ENCODE measurements around the gene SDF2L1. TPM values are rescaled to one million over a fixed set of nuclear protein-coding genes. Genes with fewer than 3 reads are reported as not detected.

Gene SDF2L1
- total RNA-seq, 2 experiments from 2014 or later: 60.5 to 66.8 TPM

DNA sequence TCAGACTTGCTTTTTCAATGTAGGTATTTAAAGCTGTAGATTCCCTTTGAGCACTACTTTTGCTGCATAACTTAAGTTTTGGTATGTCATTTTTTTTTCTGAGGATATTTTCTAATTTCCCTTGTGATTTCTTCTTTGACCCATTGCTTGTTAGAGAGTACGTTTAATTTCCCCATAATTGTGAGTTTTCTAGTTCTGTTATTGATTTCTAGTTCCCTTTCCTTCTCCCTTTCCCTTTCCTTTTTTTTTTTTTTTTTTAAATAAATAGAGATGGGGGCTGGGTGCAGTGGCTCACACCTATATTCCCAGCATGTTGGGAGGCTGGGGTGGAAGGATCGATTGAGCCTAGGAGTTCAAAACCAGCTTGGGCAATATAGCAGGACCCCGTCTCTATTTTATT is 43.8 kb upstream of the SDF2L1 start:
- no peak overlapping the region for H3K4me2 ChIP-seq (ENCODE audit: low read length)
- TF ChIP-seq EZH2phosphoT487 (IDR thresholded peaks at IDR 0.05; ENCODE audit: borderline replicate concordance, low read depth, low read length): no peak
- TF ChIP-seq, protein P1, sequence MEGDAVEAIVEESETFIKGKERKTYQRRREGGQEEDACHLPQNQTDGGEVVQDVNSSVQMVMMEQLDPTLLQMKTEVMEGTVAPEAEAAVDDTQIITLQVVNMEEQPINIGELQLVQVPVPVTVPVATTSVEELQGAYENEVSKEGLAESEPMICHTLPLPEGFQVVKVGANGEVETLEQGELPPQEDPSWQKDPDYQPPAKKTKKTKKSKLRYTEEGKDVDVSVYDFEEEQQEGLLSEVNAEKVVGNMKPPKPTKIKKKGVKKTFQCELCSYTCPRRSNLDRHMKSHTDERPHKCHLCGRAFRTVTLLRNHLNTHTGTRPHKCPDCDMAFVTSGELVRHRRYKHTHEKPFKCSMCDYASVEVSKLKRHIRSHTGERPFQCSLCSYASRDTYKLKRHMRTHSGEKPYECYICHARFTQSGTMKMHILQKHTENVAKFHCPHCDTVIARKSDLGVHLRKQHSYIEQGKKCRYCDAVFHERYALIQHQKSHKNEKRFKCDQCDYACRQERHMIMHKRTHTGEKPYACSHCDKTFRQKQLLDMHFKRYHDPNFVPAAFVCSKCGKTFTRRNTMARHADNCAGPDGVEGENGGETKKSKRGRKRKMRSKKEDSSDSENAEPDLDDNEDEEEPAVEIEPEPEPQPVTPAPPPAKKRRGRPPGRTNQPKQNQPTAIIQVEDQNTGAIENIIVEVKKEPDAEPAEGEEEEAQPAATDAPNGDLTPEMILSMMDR (conservative IDR thresholded peaks at IDR 0.05; ENCODE audit: low read length): no peak
- no peaks in the 10 kb centered on the region for H3K4me1 ChIP-seq (ENCODE audit: insufficient read depth, low read length, poor library complexity, severe bottlenecking)
- peaks cover 99% of the 10 kb centered on the region for H3K79me2 ChIP-seq (ENCODE audit: insufficient read depth, low read depth, low read length)
- H3K4me3 ChIP-seq (ENCODE audit: low read depth, low read length, poor library complexity, severe bottlenecking): no peak overlapping the region
- no peak overlapping the region for H3K27ac ChIP-seq (ENCODE audit: low read depth, low read length, poor library complexity, severe bottlenecking)
- BruUV-seq (replicated peaks): no TSS peak
- intact Hi-C loops (cut with micrococcal nuclease; ENCODE audit: unreplicated experiment): no loop called here
- CTCF ChIA-PET (ENCODE audit: unreplicated experiment): no interaction called here
- DNase-seq (ENCODE audit: low spot score): no peak
- peaks cover 86% of the 10 kb centered on the region for H3K36me3 ChIP-seq (ENCODE audit: insufficient read depth, low read length)
- no peak overlapping the region for H2AFZ ChIP-seq (ENCODE audit: low read length)
- no peaks in the 10 kb centered on the region for H3K9me3 ChIP-seq (ENCODE audit: low read length)
- H3K9me2 ChIP-seq (ENCODE audit: insufficient read depth, low read length): no peaks in the 10 kb centered on the region
- H4K20me1 ChIP-seq (ENCODE audit: insufficient read depth, low read length): peaks cover 4% of the 10 kb centered on the region; the same call in 1 of the 2 replicates
- POLR2A ChIA-PET: interaction anchor here (1.1 kb wide), 1 partner anchor 11 kb away, joined by 3 read pairs; no protein-coding TSS in a partner anchor

DNA sequence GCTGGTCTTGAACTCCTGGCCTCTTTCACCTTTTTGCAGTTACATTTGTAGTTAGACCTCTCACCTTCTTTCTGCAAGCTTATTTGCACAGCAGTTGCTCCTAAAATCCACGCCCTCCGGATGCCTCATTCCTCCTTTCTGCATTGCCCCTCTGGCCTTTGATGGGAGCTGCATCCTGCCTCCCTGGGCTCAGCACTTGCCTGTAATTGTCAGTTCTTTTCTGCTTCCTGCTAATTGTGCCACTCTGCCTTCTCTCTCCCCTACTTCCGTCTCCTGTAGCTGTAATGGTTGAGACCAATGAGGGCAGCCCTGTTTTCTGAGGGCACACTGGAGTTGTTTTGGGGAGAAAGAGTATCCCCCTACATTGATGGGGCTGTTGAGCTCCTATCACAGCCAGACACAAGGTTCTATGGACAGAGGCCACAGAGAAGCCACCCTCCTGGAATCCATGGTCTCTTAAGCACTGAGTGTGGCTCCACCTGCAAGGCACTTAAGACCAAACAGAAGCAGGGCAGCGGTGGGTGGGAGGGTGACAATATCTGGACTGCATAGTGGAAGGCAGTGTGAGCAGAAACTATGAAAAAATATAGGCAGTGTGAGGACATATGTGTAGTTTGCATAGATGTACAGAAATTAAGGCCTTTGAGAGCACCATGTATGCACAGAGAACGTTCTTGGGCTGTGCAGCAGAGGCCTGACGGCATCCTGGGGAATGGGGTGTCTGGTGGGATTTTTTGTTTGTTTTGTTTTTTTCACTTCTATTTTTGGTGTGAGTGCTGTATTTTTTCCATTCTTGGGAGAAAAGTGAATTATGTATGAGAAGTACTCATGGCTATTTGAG is 42.8 kb upstream of the SDF2L1 start:
- Histone ChIP-seq H3K9me3 (ENCODE audit: low read length) (no peaks in the 10 kb centered on the region), H3K4me1 (ENCODE audit: insufficient read depth, low read length, poor library complexity, severe bottlenecking) (peaks cover 8% of the 10 kb centered on the region), H4K20me1 (ENCODE audit: insufficient read depth, low read length) (peaks cover 4% of the 10 kb centered on the region; the same call in 1 of the 2 replicates), H3K9me2 (ENCODE audit: insufficient read depth, low read length) (no peaks in the 10 kb centered on the region), H3K79me2 (ENCODE audit: insufficient read depth, low read depth, low read length) (peaks cover 95% of the 10 kb centered on the region), H2AFZ (ENCODE audit: low read length) (no peak overlapping the region), H3K4me3 (ENCODE audit: low read depth, low read length, poor library complexity, severe bottlenecking) (no peak overlapping the region), H3K4me2 (ENCODE audit: low read length) (no peak overlapping the region), H3K27ac (ENCODE audit: low read depth, low read length, poor library complexity, severe bottlenecking) (no peak overlapping the region), H3K36me3 (ENCODE audit: insufficient read depth, low read length) (peaks cover 84% of the 10 kb centered on the region)
- ChIA-PET POLR2A (interaction anchor here (0.5 to 1.1 kb wide), 3 partner anchors 12 to 49 kb away, joined by 3 to 7 read pairs (median 4); partner anchors contain the start of gene SDF2L1), CTCF (ENCODE audit: unreplicated experiment) (interaction anchor here (0.7 kb wide), 1 partner anchor 10 kb away, joined by 6 read pairs; no protein-coding TSS in a partner anchor)
- DNase-seq (ENCODE audit: low spot score): no peak
- TF ChIP-seq EZH2phosphoT487 (IDR thresholded peaks at IDR 0.05; ENCODE audit: borderline replicate concordance, low read depth, low read length): no peak
- TF ChIP-seq, protein P1 (conservative IDR thresholded peaks at IDR 0.05; ENCODE audit: low read length): no peak
- no TSS peak for BruUV-seq (replicated peaks)
- intact Hi-C loops (cut with micrococcal nuclease; ENCODE audit: unreplicated experiment): no loop called here

DNA sequence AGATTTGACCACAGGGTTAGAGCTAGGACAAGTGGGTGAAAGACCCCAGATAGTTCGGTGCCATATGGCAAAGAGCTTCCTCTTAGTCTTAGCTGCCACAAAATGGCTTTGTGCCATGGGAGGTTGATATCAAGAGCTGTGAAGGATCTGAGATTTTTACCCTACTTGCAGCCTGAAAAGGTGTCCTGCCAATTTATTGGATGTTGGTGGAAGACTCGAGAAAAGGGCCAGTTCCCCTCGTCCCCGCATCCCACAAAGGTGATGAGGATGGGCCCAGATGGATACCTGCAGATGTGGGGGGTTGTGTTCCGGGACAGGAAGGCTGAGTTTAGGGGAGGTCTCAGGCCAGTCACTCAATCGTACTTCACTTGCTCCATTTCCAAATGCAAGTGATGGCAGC is 39.5 kb upstream of the SDF2L1 start:
- POLR2A ChIA-PET: no interaction called here

More for the DNA sequence above, 39.5 kb upstream of the SDF2L1 start:
- no peak overlapping the region for H3K4me3 ChIP-seq (ENCODE audit: low read depth, low read length, poor library complexity, severe bottlenecking)
- no peaks in the 10 kb centered on the region for H3K9me3 ChIP-seq (ENCODE audit: low read length)
- peaks cover 94% of the 10 kb centered on the region for H3K79me2 ChIP-seq (ENCODE audit: insufficient read depth, low read depth, low read length)
- peaks cover 13% of the 10 kb centered on the region for H3K4me1 ChIP-seq (ENCODE audit: insufficient read depth, low read length, poor library complexity, severe bottlenecking)
- no peak overlapping the region for H3K4me2 ChIP-seq (ENCODE audit: low read length)
- no peaks in the 10 kb centered on the region for H3K9me2 ChIP-seq (ENCODE audit: insufficient read depth, low read length)
- no peak for TF ChIP-seq EZH2phosphoT487 (IDR thresholded peaks at IDR 0.05; ENCODE audit: borderline replicate concordance, low read depth, low read length)
- TF ChIP-seq, protein P1 (conservative IDR thresholded peaks at IDR 0.05; ENCODE audit: low read length): no peak
- peaks cover 4% of the 10 kb centered on the region; the same call in 1 of the 2 replicates for H4K20me1 ChIP-seq (ENCODE audit: insufficient read depth, low read length)
- peaks cover 77% of the 10 kb centered on the region for H3K36me3 ChIP-seq (ENCODE audit: insufficient read depth, low read length)
- no peak for DNase-seq (ENCODE audit: low spot score)
- CTCF ChIA-PET (ENCODE audit: unreplicated experiment): no interaction called here
- no peak overlapping the region for H3K27ac ChIP-seq (ENCODE audit: low read depth, low read length, poor library complexity, severe bottlenecking)
- intact Hi-C loops (cut with micrococcal nuclease; ENCODE audit: unreplicated experiment): no loop called here
- BruUV-seq (replicated peaks): no TSS peak
- no peak overlapping the region for H2AFZ ChIP-seq (ENCODE audit: low read length)
